Activated T-helper 1 cell treated with anti-CD3 and anti-CD28 coated beads, Interleukin-12 subunit alpha, Interleukin-12 subunit beta, Interleukin-2, Interleukin-4 antibody, amounts not matched to agents 30 ng/mL and 10 ng/mL and 1 ng/mL, durations not matched to agents 14 hours and 24 hours and 36 hours (primary cell): Measurements from ENCODE around the gene NFKBIL1. TPM values are rescaled to one million over a fixed set of nuclear protein-coding genes. Genes with fewer than 3 reads are reported as not detected.
"Not testable (repeated sequence)": the region's sequence is repeated elsewhere in the genome, so short reads cannot be mapped to it uniquely, and the experiment has no call there.

Source experiments
- DNase-seq: peaks from one replicate; pipeline ENCODE4 v3.0.0; 2021; ENCODE audit warnings: low spot score
- H3K27ac Mint-ChIP-seq: one replicate; pipeline ENCODE4 v1.8.0; 2021; ENCODE audit warnings: mild to moderate bottlenecking, mixed read lengths
- H3K27me3 Mint-ChIP-seq: one replicate; pipeline ENCODE4 v1.8.0; 2022; ENCODE audit warnings: mild to moderate bottlenecking, moderate library complexity, mixed read lengths; ENCODE audit not compliant: insufficient read depth
- H3K36me3 Mint-ChIP-seq: one replicate; pipeline ENCODE4 v1.8.0; 2021; ENCODE audit warnings: low read depth, mixed read lengths
- H3K4me1 Mint-ChIP-seq: one replicate; pipeline ENCODE4 v1.8.0; 2021; ENCODE audit warnings: low read depth, mixed read lengths
- H3K4me3 Mint-ChIP-seq: one replicate; pipeline ENCODE4 v1.8.0; 2021; ENCODE audit warnings: mild to moderate bottlenecking, moderate library complexity, mixed read lengths
- H3K9me3 Mint-ChIP-seq: one replicate; pipeline ENCODE4 v1.8.0; 2021; ENCODE audit warnings: mixed read lengths
- intact Hi-C: fragments of 100-400 bp; cut with micrococcal nuclease; formaldehyde crosslinking; loops from one replicate; pipeline ENCODE4 v1.15.1; 2024
- total RNA-seq: library from RNA; stranded (reverse); gene quantifications from 2 replicates; pipeline ENCODE4 v1.2.3, GENCODE V29; 2022

Gene NFKBIL1
- total RNA-seq, 1 donor from 2014 or later = 18.9 TPM

DNA sequence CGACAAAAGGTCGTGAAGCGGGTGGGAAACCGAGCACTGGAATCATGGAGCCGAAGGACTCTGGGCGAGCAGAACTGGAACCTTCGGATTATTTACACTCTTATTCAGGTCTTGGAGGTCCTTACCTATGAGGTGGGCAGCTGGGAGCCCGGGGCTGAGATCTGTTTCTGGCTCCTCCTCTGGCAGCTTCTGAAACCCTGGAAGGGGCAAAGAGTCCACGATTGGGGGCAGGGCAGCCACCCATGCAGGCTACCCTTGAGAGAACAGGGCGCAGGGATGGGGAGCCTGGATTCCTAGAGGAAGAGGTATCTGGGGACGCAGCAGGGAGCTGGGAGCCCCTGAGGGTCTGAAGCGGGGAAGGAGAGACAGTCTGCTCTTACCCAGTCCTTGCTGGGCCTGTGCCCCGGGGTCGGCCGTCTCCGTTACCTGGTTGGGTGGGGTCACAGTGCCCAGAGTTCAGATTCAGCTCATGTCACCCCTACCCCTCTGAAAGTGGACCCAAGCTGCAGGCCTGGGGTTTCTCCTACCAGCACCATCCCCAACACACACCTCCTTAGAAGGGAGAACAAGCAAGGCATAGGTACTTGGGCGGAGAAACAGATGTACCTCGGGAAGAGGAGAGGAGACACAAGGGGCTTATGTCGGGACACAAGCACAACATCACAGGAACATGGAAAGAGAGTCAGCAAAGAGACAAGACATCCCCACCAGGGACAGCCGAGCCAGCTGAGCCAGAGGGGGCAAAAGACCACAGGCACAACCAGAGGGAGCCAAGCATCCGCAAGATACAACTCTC is 34.2 kb downstream of the NFKBIL1 start:
- no peaks in the 10 kb centered on the region for H3K27me3 Mint-ChIP-seq
- H3K9me3 Mint-ChIP-seq = no peaks in the 10 kb centered on the region
- DNase-seq = no peak
- peak overlapping the region; percentile 92 for H3K4me3 Mint-ChIP-seq
- intact Hi-C loops = loop anchor here (1.0 to 2.0 kb wide), 3 partner anchors 9 to 71 kb away; partner anchors contain the start of genes BAG6 and LTA
- H3K27ac Mint-ChIP-seq = peak overlapping the region; percentile 93
- peaks cover 70% of the 10 kb centered on the region for H3K4me1 Mint-ChIP-seq
- peaks cover 50% of the 10 kb centered on the region for H3K36me3 Mint-ChIP-seq

DNA sequence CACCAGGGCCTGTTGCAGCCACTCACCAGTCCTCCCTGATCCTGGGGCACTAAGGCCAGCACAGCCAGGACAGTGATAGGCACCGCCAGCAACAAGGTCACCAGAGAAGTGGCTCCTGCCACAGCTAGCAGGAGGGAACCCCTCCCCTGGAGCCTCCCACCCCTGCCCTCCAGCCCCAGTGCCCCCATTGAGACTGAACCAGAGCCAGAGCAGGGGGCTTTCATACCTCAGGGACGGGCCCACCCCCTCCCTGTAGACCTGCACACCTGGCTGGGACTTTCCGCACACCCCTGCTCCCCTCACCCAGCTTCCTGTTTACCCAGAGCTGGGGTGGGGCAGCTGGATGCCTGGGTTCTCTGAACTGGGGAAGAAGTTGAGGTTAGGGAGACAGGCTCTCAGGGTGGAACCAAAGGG is 34.8 kb downstream of the NFKBIL1 start, which contains the start of gene LTB:
Gene LTB, minus strand, starts transcription at position 195 of the 414 bp plus-strand sequence. Its CDS starts 7 bp downstream, at position 188.
- intact Hi-C loops = no loop called here
- H3K4me1 Mint-ChIP-seq = peaks cover 72% of the 10 kb centered on the region
- peak; percentile 65 for DNase-seq
- H3K27me3 Mint-ChIP-seq = no peaks in the 10 kb centered on the region
- H3K36me3 Mint-ChIP-seq = peaks cover 49% of the 10 kb centered on the region
- peak within 1 kb of the TSS; percentile 92 for H3K4me3 Mint-ChIP-seq
- peak within 1 kb of the TSS; percentile 93 for H3K27ac Mint-ChIP-seq
- H3K9me3 Mint-ChIP-seq = no peaks in the 10 kb centered on the region

DNA sequence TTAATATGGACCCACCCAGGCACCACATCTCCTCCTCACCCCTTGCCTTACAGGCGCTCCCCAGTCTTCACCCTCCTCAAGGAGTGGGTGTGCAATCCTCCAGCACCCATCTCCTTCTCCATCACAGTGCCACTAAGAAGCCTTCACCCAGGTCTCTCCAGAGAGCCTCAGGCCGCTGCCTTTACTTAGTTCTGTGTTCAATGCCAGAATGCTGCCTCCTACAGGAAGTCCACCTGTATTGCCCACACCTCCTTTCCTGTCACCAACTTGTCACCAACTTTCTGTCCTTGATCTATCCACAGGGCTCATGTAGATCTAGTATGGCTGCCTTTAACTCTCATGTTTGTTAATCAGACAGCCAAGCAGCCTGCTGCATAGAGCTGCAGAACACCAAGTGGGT is 38.1 kb downstream of the NFKBIL1 start:
- Mint-ChIP-seq H3K4me1 (peaks cover 63% of the 10 kb centered on the region), H3K4me3 (peak overlapping the region; percentile 87), H3K27me3 (no peaks in the 10 kb centered on the region), H3K9me3 (no peaks in the 10 kb centered on the region), H3K36me3 (peaks cover 41% of the 10 kb centered on the region), H3K27ac (peak overlapping the region; percentile 95)
- intact Hi-C loops = loop anchor here (1.0 to 2.0 kb wide), 2 partner anchors 17 to 35 kb away; partner anchors contain the start of gene PRRC2A
- no peak for DNase-seq

- no peaks in the 10 kb centered on the region for H3K9me3 Mint-ChIP-seq
- DNase-seq = no peak
- intact Hi-C loops = no loop called here
Observed at GRCh38 chr6:31586008-31586407, 38.6 kb downstream of the NFKBIL1 start, which contains the start of gene LST1. LST1 (plus strand) TSS chr6:31586277; CDS start chr6:31587300, 1,023 bp downstream.

DNA sequence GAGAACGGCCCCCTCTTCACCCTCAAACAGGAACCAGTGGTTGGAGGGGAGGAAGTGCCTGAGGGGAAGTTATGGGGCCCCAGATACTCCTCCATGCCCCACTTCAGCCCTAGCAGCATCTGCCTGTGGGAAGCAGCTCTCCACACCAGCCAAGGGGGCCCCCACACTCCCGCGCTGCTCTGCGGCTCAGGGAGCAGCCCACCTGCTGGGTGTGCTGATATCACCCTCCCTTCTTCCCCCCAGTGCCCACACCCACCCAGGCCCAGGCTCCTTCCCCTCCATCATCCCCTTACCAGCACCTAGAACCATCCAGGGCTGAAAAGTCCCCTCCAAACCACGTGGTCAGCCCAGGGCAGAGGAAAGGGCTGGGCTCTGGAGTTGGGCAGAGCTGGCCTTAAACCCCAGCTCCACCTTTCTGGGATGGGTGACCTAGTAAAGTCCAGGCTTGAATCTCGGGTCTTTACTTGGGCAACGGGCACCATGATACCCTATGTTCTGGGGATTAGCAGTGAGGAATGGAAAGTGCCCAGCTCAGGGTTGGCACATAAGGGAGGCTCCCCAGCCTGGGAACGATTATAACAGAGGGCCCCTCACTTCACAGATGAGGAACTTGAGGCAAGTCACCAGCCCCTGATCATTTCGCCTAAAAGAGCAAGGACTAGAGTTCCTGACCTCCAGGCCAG is 39.3 kb downstream of the NFKBIL1 start:
- Mint-ChIP-seq H3K4me3 (peak overlapping the region; percentile 87), H3K27ac (peak overlapping the region; percentile 95), H3K9me3 (no peaks in the 10 kb centered on the region), H3K27me3 (no peaks in the 10 kb centered on the region), H3K4me1 (peaks cover 69% of the 10 kb centered on the region), H3K36me3 (peaks cover 32% of the 10 kb centered on the region)
- intact Hi-C loops = no loop called here
- DNase-seq = no peak

More at GRCh38 chr6:31586008-31586407, 38.6 kb downstream of the NFKBIL1 start, which contains the start of gene LST1:
- Mint-ChIP-seq H3K36me3 (peaks cover 38% of the 10 kb centered on the region), H3K27ac (peak within 1 kb of the TSS; percentile 95), H3K4me3 (peak within 1 kb of the TSS; percentile 87), H3K4me1 (peaks cover 67% of the 10 kb centered on the region), H3K27me3 (no peaks in the 10 kb centered on the region)

DNA sequence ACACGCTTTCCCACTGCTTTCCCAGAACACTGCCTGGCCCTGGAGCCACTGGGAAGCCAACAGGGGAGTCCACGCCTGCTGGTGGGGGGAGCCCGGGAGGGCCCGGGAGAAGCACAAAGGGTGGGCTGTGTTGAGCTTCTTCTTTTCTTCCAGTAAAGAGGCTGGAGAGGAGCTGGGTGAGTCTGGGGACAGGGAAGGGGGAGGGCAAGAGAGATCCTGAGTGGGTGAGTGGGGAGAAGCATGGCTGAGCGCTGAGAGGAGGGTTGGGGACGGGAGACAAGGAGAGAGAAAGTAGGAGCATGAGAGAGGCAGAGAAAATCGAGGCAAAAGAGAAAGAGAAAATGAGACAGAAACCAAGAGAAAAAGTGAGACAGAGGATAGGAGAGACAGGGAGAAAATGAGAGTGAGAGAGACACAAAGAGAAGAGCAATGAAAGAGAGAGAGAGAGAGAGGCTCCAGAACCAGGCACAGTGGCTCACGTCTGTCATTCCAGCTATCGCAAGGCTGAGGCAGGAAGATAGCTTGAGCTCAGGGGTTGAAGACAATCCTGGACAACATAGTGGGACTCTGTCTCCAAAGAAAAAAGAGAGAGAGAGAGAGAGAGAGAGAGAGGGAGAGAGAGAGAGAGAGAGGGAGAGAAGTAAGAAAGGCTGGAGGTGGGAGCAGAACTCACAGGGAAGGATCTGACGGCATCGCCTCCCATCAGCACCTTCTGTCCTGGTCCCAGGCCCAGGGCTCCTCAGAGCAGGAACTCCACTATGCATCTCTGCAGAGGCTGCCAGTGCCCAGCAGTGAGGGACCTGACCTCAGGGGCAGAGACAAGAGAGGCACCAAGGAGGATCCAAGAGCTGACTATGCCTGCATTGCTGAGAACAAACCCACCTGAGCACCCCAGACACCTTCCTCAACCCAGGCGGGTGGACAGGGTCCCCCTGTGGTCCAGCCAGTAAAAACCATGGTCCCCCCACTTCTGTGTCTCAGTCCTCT is 40.7 kb downstream of the NFKBIL1 start:
- H3K4me3 Mint-ChIP-seq = peak overlapping the region; percentile 87
- H3K4me1 Mint-ChIP-seq = peaks cover 70% of the 10 kb centered on the region
- DNase-seq = no peak
- intact Hi-C loops = no loop called here
- no peaks in the 10 kb centered on the region for H3K9me3 Mint-ChIP-seq
- peaks cover 25% of the 10 kb centered on the region for H3K36me3 Mint-ChIP-seq
- H3K27ac Mint-ChIP-seq = peak overlapping the region; percentile 93
- no peaks in the 10 kb centered on the region for H3K27me3 Mint-ChIP-seq

GRCh38 chr6:31588871-31589650 is 41.7 kb downstream of the NFKBIL1 start:
- no peak for DNase-seq
- H3K36me3 Mint-ChIP-seq = peaks cover 25% of the 10 kb centered on the region
- H3K27me3 Mint-ChIP-seq = no peaks in the 10 kb centered on the region
- H3K4me1 Mint-ChIP-seq = peaks cover 78% of the 10 kb centered on the region
- H3K9me3 Mint-ChIP-seq = no peaks in the 10 kb centered on the region
- peak overlapping the region; percentile 37 for H3K4me3 Mint-ChIP-seq
- intact Hi-C loops = no loop called here
- H3K27ac Mint-ChIP-seq = peak overlapping the region; percentile 36

DNA sequence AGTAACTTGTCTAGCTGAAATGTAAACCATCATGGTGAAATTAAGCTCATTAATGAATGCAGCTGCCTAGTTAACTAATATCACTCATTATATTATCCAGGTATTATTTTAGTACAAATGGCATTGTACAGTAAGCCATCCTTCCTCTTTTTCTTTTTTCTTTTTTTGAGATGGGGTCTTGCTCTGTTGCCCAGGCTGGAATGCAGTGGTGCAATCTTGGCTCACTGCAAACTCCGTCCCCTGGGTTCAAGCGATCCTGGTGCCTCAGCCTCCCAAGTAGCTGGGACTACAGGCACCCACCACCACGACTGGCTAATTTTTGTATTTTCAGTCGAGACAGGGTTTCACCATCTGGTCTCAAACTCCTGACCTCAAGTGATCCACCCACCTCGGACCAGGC is 43.3 kb downstream of the NFKBIL1 start:
- not testable (repeated sequence) for H3K4me3 Mint-ChIP-seq, DNase-seq, H3K27me3 Mint-ChIP-seq, H3K9me3 Mint-ChIP-seq
- intact Hi-C loops = loop anchor here (10.0 kb wide), 1 partner anchor 186 kb away; the partner anchor contains the start of gene MICA
- Mint-ChIP-seq H3K36me3 (peaks cover 25% of the 10 kb centered on the region), H3K4me1 (peaks cover 69% of the 10 kb centered on the region), H3K27ac (peak overlapping the region; percentile 20)

- H3K4me3 Mint-ChIP-seq = peak overlapping the region; percentile 62
- intact Hi-C loops = loop anchor here (10.0 kb wide), 1 partner anchor 188 kb away; the partner anchor contains the start of gene MICA
- peaks cover 64% of the 10 kb centered on the region for H3K4me1 Mint-ChIP-seq
- no peak for DNase-seq
- no peaks in the 10 kb centered on the region for H3K9me3 Mint-ChIP-seq
- H3K27ac Mint-ChIP-seq = peak overlapping the region; percentile 80
- H3K27me3 Mint-ChIP-seq = no peaks in the 10 kb centered on the region
- H3K36me3 Mint-ChIP-seq = peaks cover 17% of the 10 kb centered on the region
Observed at GRCh38 chr6:31592396-31592771, 45.0 kb downstream of the NFKBIL1 start.

- DNase-seq = no peak
- no peaks in the 10 kb centered on the region for H3K9me3 Mint-ChIP-seq
- no peak overlapping the region for H3K27ac Mint-ChIP-seq
- H3K4me1 Mint-ChIP-seq = peaks cover 52% of the 10 kb centered on the region
- H3K36me3 Mint-ChIP-seq = no peaks in the 10 kb centered on the region
- intact Hi-C loops = loop anchor here (10.0 kb wide), 1 partner anchor 192 kb away; the partner anchor contains the start of gene MICA
- no peak overlapping the region for H3K4me3 Mint-ChIP-seq
- no peaks in the 10 kb centered on the region for H3K27me3 Mint-ChIP-seq
Observed at GRCh38 chr6:31597006-31597405, 49.6 kb downstream of the NFKBIL1 start.

GRCh38 chr6:31607317-31607716 is 59.9 kb downstream of the NFKBIL1 start:
- Mint-ChIP-seq H3K4me3 (no peak overlapping the region), H3K27ac (no peak overlapping the region), H3K9me3 (no peaks in the 10 kb centered on the region), H3K36me3 (no peaks in the 10 kb centered on the region), H3K27me3 (peaks cover 2% of the 10 kb centered on the region), H3K4me1 (no peaks in the 10 kb centered on the region)
- intact Hi-C loops = no loop called here
- no peak for DNase-seq
